HG03066 (cell line): ENCODE measurements around the gene CNOT6.

Experiments
- ATAC-seq: cut with Tn5 transposase; IDR thresholded peaks from one replicate; pipeline ENCODE4 v1.9.1; 2021; ENCODE audit warnings: low read depth; ENCODE audit not compliant: unreplicated experiment

CNOT6 gene

GRCh38 chr5:180598797-180599589 is 104.8 kb downstream of the CNOT6 start:
- no peak for ATAC-seq

- no peak for ATAC-seq
These were observed 105.4 kb downstream of the CNOT6 start for GRCh38 chr5:180599590-180599914.

- no peak for ATAC-seq
These were observed 105.9 kb downstream of the CNOT6 start for GRCh38 chr5:180599981-180600553.

- no peak for ATAC-seq
These were observed 106.4 kb downstream of the CNOT6 start for GRCh38 chr5:180600554-180601041.

- ATAC-seq, result no peak
These were observed 107.7 kb downstream of the CNOT6 start for GRCh38 chr5:180601591-180602480.

- ATAC-seq, result no peak
These were observed 108.4 kb downstream of the CNOT6 start for GRCh38 chr5:180602481-180603075.

GRCh38 chr5:180603076-180603594 is 109.0 kb downstream of the CNOT6 start:
- no peak for ATAC-seq

- ATAC-seq, result no peak
These were observed 110.1 kb downstream of the CNOT6 start for GRCh38 chr5:180604271-180604670.

- ATAC-seq, result no peak
These were observed 111.5 kb downstream of the CNOT6 start for GRCh38 chr5:180605554-180606214.

GRCh38 chr5:180606215-180606785 is 112.1 kb downstream of the CNOT6 start:
- ATAC-seq, result no peak

- no peak for ATAC-seq
These were observed 113.8 kb downstream of the CNOT6 start for GRCh38 chr5:180607861-180608571.

GRCh38 chr5:180608572-180609310 is 114.6 kb downstream of the CNOT6 start:
- ATAC-seq, result no peak

GRCh38 chr5:180609386-180609785 is 115.2 kb downstream of the CNOT6 start:
- ATAC-seq, result no peak

- no peak for ATAC-seq
These were observed 115.8 kb downstream of the CNOT6 start for GRCh38 chr5:180609817-180610550.

- no peak for ATAC-seq
These were observed 117.1 kb downstream of the CNOT6 start for GRCh38 chr5:180611140-180611850.

GRCh38 chr5:180612683-180613082 is 118.5 kb downstream of the CNOT6 start:
- no peak for ATAC-seq

- no peak for ATAC-seq
These were observed 119.1 kb downstream of the CNOT6 start for GRCh38 chr5:180613188-180613813.
